Measurements from ENCODE around the gene MAB21L2.

The MAB21L2 gene

GRCh38 chr4:150619042-150619441, 37.1 kb downstream of the MAB21L2 start:
- no peak for TF ChIP-seq EZH2phosphoT487 (conservative IDR thresholded peaks at IDR 0.05; ENCODE audit: low read length)
- no peak for TF ChIP-seq CTCF (IDR thresholded peaks at IDR 0.05; ENCODE audit: insufficient read depth, low read length, poor library complexity, severe bottlenecking)
- H3K4me2 ChIP-seq (ENCODE audit: low read depth, low read length, poor library complexity, severe bottlenecking) = no peak overlapping the region
- no peaks in the 10 kb centered on the region for H3K27me3 ChIP-seq (ENCODE audit: low read length)
- H3K9me3 ChIP-seq (ENCODE audit: insufficient read depth, low read length) = no peaks in the 10 kb centered on the region
- no peaks in the 10 kb centered on the region for H3K9me2 ChIP-seq (replicated peaks; ENCODE audit: insufficient read depth, low read length)
- peaks cover 8% of the 10 kb centered on the region; the same call in 1 of the 2 replicates for H3K36me3 ChIP-seq (ENCODE audit: low read length)
- no peak overlapping the region for H3K27ac ChIP-seq (ENCODE audit: low read depth, low read length)
- no peaks in the 10 kb centered on the region for H4K20me1 ChIP-seq (ENCODE audit: low read depth, low read length)
- H3K9ac ChIP-seq (ENCODE audit: low read length) = no peak overlapping the region
- no peak overlapping the region for H3K4me3 ChIP-seq (ENCODE audit: insufficient read depth, low read length, poor library complexity, severe bottlenecking)
- H3F3A ChIP-seq (ENCODE audit: insufficient read depth) = no peaks in the 10 kb centered on the region; the same call in 1 of the 2 replicates
- no peaks in the 10 kb centered on the region for H3K79me2 ChIP-seq (ENCODE audit: insufficient read depth, low read length)
- no peak overlapping the region for H2AFZ ChIP-seq (ENCODE audit: low read depth, low read length, severe bottlenecking)

GRCh38 chr4:150624055-150624454, 42.1 kb downstream of the MAB21L2 start:
- no peaks in the 10 kb centered on the region for H3K27me3 ChIP-seq (ENCODE audit: low read length)
- H3K9me2 ChIP-seq (replicated peaks; ENCODE audit: insufficient read depth, low read length) = no peaks in the 10 kb centered on the region
- H2AFZ ChIP-seq (ENCODE audit: low read depth, low read length, severe bottlenecking) = no peak overlapping the region
- H3K9me3 ChIP-seq (ENCODE audit: insufficient read depth, low read length) = no peaks in the 10 kb centered on the region
- H4K20me1 ChIP-seq (ENCODE audit: low read depth, low read length) = no peaks in the 10 kb centered on the region
- TF ChIP-seq EZH2phosphoT487 (conservative IDR thresholded peaks at IDR 0.05; ENCODE audit: low read length) (no peak), CTCF (IDR thresholded peaks at IDR 0.05; ENCODE audit: insufficient read depth, low read length, poor library complexity, severe bottlenecking) (no peak)
- H3K79me2 ChIP-seq (ENCODE audit: insufficient read depth, low read length) = no peaks in the 10 kb centered on the region
- no peak overlapping the region for H3K27ac ChIP-seq (ENCODE audit: low read depth, low read length)
- H3K36me3 ChIP-seq (ENCODE audit: low read length) = peaks cover 8% of the 10 kb centered on the region; the same call in 1 of the 2 replicates
- no peaks in the 10 kb centered on the region; the same call in 1 of the 2 replicates for H3F3A ChIP-seq (ENCODE audit: insufficient read depth)
- no peak overlapping the region for H3K4me3 ChIP-seq (ENCODE audit: insufficient read depth, low read length, poor library complexity, severe bottlenecking)
- no peak overlapping the region for H3K4me2 ChIP-seq (ENCODE audit: low read depth, low read length, poor library complexity, severe bottlenecking)
- H3K9ac ChIP-seq (ENCODE audit: low read length) = no peak overlapping the region

GRCh38 chr4:150625033-150625432, 43.1 kb downstream of the MAB21L2 start:
- no peaks in the 10 kb centered on the region for H3K27me3 ChIP-seq (ENCODE audit: low read length)
- no peak overlapping the region for H3K4me2 ChIP-seq (ENCODE audit: low read depth, low read length, poor library complexity, severe bottlenecking)
- no peaks in the 10 kb centered on the region for H3K79me2 ChIP-seq (ENCODE audit: insufficient read depth, low read length)
- H3F3A ChIP-seq (ENCODE audit: insufficient read depth) = no peaks in the 10 kb centered on the region; the same call in 1 of the 2 replicates
- peaks cover 8% of the 10 kb centered on the region; the same call in 1 of the 2 replicates for H3K36me3 ChIP-seq (ENCODE audit: low read length)
- H3K9me3 ChIP-seq (ENCODE audit: insufficient read depth, low read length) = no peaks in the 10 kb centered on the region
- no peak overlapping the region for H3K27ac ChIP-seq (ENCODE audit: low read depth, low read length)
- no peak overlapping the region for H3K9ac ChIP-seq (ENCODE audit: low read length)
- no peak overlapping the region for H2AFZ ChIP-seq (ENCODE audit: low read depth, low read length, severe bottlenecking)
- TF ChIP-seq CTCF (IDR thresholded peaks at IDR 0.05; ENCODE audit: insufficient read depth, low read length, poor library complexity, severe bottlenecking) = no peak
- no peaks in the 10 kb centered on the region for H3K9me2 ChIP-seq (replicated peaks; ENCODE audit: insufficient read depth, low read length)
- no peak overlapping the region for H3K4me3 ChIP-seq (ENCODE audit: insufficient read depth, low read length, poor library complexity, severe bottlenecking)
- no peaks in the 10 kb centered on the region for H4K20me1 ChIP-seq (ENCODE audit: low read depth, low read length)
